Colonic mucosa (tissue), 4 donors: ENCODE data around the gene HRH4. TPM values are rescaled to one million over a fixed set of nuclear protein-coding genes. Genes with fewer than 3 reads are reported as not detected.

Source experiments
- DNase-seq: peaks from one replicate; pipeline ENCODE4 v3.0.0-alpha.2; 2020
- H3K27ac ChIP-seq: fragments of 200-600 bp; one replicate; pipeline ENCODE4 v1.8.0; 2021
- H3K27me3 ChIP-seq: fragments of 200-600 bp; one replicate; pipeline ENCODE4 v1.8.0; 2021
- H3K36me3 ChIP-seq: fragments of 200-600 bp; one replicate; pipeline ENCODE4 v1.8.0; 2021
- H3K4me1 ChIP-seq: fragments of 200-600 bp; one replicate; pipeline ENCODE4 v1.8.0; 2021; ENCODE audit warnings: mild to moderate bottlenecking
- H3K4me3 ChIP-seq: fragments of 200-600 bp; one replicate; pipeline ENCODE4 v1.8.0; 2021
- H3K9ac ChIP-seq, 2 donors: one replicate each; pipeline ENCODE4 v1.7.0; 2013; ENCODE audit warnings: control low read depth in 2 of 2, low read depth in 2 of 2, low read length in 2 of 2
- H3K9me3 ChIP-seq: fragments of 200-600 bp; one replicate; pipeline ENCODE4 v1.8.0; 2021
- CTCF ChIP-seq: fragments of 200-600 bp; IDR thresholded peaks from one replicate; pipeline ENCODE4 v1.8.0; 2022; ENCODE audit warnings: antibody characterized with exemption, mild to moderate bottlenecking
- intact Hi-C: fragments of 100-400 bp; cut with DNase I; formaldehyde crosslinking; loops from one replicate; pipeline ENCODE4 v1.14.1; 2022
- total RNA-seq, 2 donors: library from RNA; stranded (reverse); fragmentation: NEBNext Ultra II Directional in 1 of 2; extraction: Animal tissue kit (Norgen Biotek cat#: 25700) in 1 of 2; gene quantifications; one replicate each; pipeline ENCODE4 v1.2.1, GENCODE V29; 2021
- donor health status: healthy.
- donor health status: DM: no; HTN: no; CAD: no.
- donor health status: DM: no; HTN: no; CAD: no.

HRH4 gene
- total RNA-seq, 2 donors from 2014 or later = 0.11 TPM; not detected in 1

- no peak for DNase-seq
- intact Hi-C loops = no loop called here
- no peak overlapping the region for H3K27ac ChIP-seq
- no peak overlapping the region for H3K4me3 ChIP-seq
- TF ChIP-seq CTCF = no peak
- no peaks in the 10 kb centered on the region for H3K27me3 ChIP-seq
- no peak overlapping the region for H3K9ac ChIP-seq
- H3K36me3 ChIP-seq = no peaks in the 10 kb centered on the region
- H3K4me1 ChIP-seq = no peaks in the 10 kb centered on the region
- H3K9me3 ChIP-seq = no peaks in the 10 kb centered on the region
Observed at GRCh38 chr18:24462838-24463775, 2.7 kb downstream of the HRH4 start.

GRCh38 chr18:24465486-24465885 lies 5.0 kb downstream of the HRH4 start:
- DNase-seq = no peak
- H3K27me3 ChIP-seq = no peaks in the 10 kb centered on the region
- no peak overlapping the region for H3K27ac ChIP-seq
- H3K4me1 ChIP-seq = no peaks in the 10 kb centered on the region
- H3K9me3 ChIP-seq = no peaks in the 10 kb centered on the region
- H3K4me3 ChIP-seq = no peak overlapping the region
- H3K9ac ChIP-seq = no peak overlapping the region
- H3K36me3 ChIP-seq = no peaks in the 10 kb centered on the region
- TF ChIP-seq CTCF = no peak
- intact Hi-C loops = no loop called here

GRCh38 chr18:24466771-24467170 lies 6.3 kb downstream of the HRH4 start:
- no peak overlapping the region for H3K27ac ChIP-seq
- intact Hi-C loops = no loop called here
- no peaks in the 10 kb centered on the region for H3K27me3 ChIP-seq
- no peak overlapping the region for H3K9ac ChIP-seq
- H3K9me3 ChIP-seq = no peaks in the 10 kb centered on the region
- TF ChIP-seq CTCF = no peak
- H3K36me3 ChIP-seq = no peaks in the 10 kb centered on the region
- no peak overlapping the region for H3K4me3 ChIP-seq
- H3K4me1 ChIP-seq = no peaks in the 10 kb centered on the region
- no peak for DNase-seq

DNA sequence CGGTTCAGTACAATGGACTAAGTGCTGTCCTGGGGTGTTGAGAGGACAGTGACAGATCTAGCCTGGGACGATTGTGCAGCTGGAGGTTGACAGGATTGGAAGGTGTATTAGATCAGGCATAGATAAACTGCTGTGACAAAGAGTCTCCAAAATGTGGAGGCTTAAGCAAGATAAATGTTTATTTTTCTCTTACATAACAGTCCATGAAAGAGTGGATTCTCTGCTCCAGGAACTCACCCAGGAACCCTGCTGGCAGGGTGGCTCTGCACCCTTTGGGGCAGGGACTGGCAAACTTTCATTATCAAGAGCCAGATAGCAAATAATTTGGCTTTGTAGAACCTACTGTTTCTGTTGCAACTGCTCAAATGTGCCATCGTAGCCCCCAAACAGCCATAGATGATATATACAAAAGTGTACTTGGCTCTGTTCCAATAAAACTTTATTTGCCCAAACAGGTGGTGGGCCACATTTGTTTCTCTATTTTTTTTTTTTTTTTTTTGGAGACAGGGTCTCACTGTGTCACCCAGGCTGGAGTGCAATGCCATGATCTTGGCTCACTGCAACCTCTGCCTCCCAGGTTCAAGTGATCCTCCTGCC lies 9.7 kb downstream of the HRH4 start:
- no peak for TF ChIP-seq CTCF
- intact Hi-C loops = no loop called here
- DNase-seq = no peak
- Histone ChIP-seq H3K36me3 (no peaks in the 10 kb centered on the region), H3K27ac (no peak overlapping the region), H3K9ac (no peak overlapping the region), H3K4me1 (no peaks in the 10 kb centered on the region), H3K4me3 (no peak overlapping the region), H3K27me3 (no peaks in the 10 kb centered on the region), H3K9me3 (no peaks in the 10 kb centered on the region)

DNA sequence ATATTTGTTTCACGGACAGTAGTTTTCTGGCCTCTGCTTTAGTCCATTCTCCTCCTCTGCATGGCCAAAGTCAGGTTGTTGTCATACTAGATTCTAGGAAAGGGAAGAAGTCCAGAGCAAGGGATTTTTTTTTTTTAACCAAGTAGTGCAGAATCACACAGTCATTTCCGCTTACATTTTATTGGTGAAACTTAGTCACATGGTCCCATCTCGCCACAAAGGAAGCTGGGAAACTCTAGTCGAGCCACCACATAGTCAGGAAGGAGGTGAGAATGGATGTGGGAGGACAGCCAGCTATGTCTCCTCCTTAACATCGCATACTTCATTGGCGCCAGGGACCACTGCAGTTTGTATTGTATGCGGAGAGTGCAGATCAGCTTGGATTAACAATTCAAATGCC lies 10.4 kb downstream of the HRH4 start:
- intact Hi-C loops = no loop called here
- Histone ChIP-seq H3K9ac (no peak overlapping the region), H3K9me3 (no peaks in the 10 kb centered on the region), H3K36me3 (no peaks in the 10 kb centered on the region), H3K4me3 (no peak overlapping the region), H3K27me3 (no peaks in the 10 kb centered on the region), H3K27ac (no peak overlapping the region), H3K4me1 (no peaks in the 10 kb centered on the region)
- no peak for TF ChIP-seq CTCF
- no peak for DNase-seq
